IPS DF 6.9 (cell line): ENCODE results near the gene CNR1.
A peak's percentile ranks its signal among the peaks of the same experiment; 100 is the strongest.
"Not testable (repeated sequence)": the region's sequence is repeated elsewhere in the genome, so short reads cannot be mapped to it uniquely, and the experiment has no call there.

Experiments used
- DNase-seq: peaks from one replicate; pipeline ENCODE4 v3.0.0-alpha.2; 2013; ENCODE audit warnings: low read depth, low spot score
- H3K27ac ChIP-seq: one replicate; pipeline ENCODE4 v1.5.1; 2013; ENCODE audit warnings: low read length, control low read depth
- H3K27me3 ChIP-seq: 2 replicates; pipeline ENCODE4 v1.6.1; 2013; ENCODE audit warnings: mild to moderate bottlenecking, low read length; ENCODE audit not compliant: control insufficient read depth, insufficient read depth
- H3K36me3 ChIP-seq: 2 replicates; pipeline ENCODE4 v1.6.1; 2013; ENCODE audit warnings: low read length; ENCODE audit not compliant: control insufficient read depth, insufficient read depth
- H3K4me1 ChIP-seq: 2 replicates; pipeline ENCODE4 v1.6.1; 2013; ENCODE audit warnings: low read length; ENCODE audit not compliant: control insufficient read depth, insufficient read depth
- H3K4me3 ChIP-seq: 2 replicates; pipeline ENCODE4 v1.5.1; 2013; ENCODE audit warnings: mild to moderate bottlenecking, low read length
- H3K9me3 ChIP-seq: 2 replicates; pipeline ENCODE4 v1.6.1; 2013; ENCODE audit warnings: low read length, inconsistent platforms; ENCODE audit not compliant: control insufficient read depth, insufficient read depth
- WGBS: extraction: QIAGEN DNeasy Blood & Tissue Kit; methylation state at CpG from one replicate; pipeline ENCODE4 v1.1.7; 2013; ENCODE audit warnings: mixed read lengths, missing lambda C conversion rate; ENCODE audit not compliant: insufficient read length, insufficient coverage; 5-methylcytosine and 5-hydroxymethylcytosine counted together

Gene CNR1

DNA sequence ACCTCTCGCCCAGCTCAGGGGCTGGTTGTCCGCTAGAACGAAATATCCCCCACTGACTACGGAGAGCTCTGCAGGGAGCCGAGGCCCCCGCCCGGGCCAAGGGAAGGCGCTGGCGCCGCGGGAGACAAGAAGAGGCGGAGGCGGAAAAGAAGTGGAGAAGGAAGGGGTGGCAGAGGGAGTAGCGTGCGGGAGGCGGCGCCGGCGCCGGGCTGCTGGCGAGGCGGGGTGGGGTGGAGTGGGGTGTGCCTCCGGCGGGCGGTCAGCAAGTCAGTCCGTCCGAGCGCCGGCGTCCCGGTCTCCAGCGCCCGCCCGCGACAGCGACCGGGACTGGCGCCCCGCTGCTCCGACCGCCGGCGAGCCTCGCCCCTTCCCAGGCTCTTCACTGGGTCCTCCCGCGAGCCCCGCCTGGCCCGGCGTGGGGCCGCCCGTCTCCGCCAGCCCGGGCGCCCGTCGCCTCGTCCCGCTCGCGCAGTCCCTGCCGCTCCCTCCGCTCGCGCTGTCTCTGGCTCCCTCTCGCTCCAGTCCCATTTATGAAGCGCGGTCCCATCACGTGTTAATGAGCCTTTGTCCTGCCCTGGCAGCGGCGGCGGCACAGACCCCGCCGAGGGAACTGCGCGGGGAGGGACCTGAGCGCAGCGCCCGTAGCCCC lies at the start of gene CNR1:
Gene CNR1, minus strand, starts transcription at position 504 of the 649 bp plus-strand sequence. CDS start 21,073 bp downstream, outside the sequence.
- H3K4me1 ChIP-seq = no peaks in the 10 kb centered on the region; the same call in 1 of the 2 replicates
- no peaks in the 10 kb centered on the region for H3K9me3 ChIP-seq
- no peak for DNase-seq
- no peaks in the 10 kb centered on the region; the same call in 1 of the 2 replicates for H3K36me3 ChIP-seq
- H3K27ac ChIP-seq = no peak within 1 kb of the TSS
- peaks cover 19% of the 10 kb centered on the region for H3K27me3 ChIP-seq
- H3K4me3 ChIP-seq = peak within 1 kb of the TSS; percentile 60
- no CpG with 5 or more reads among the region's 78 CpGs for WGBS

DNA sequence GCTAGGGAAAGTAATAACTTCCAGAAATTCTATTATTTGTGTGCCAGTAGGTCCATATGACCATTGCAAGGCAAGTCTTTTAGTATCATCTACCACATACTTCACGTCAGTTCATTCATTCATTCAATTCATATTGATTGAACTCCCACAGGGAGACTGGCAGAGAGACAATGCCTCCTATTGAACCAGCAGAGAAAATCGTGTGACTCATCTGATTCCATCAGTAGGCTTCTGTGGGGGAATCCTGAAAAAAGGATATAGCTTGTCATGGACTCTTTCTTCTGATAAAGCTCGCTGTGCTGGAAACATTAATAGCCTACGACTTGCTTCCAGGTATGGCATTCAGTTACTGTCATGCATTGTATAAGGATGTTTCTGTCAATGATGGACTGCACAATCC lies 45.3 kb upstream of the CNR1 start:
- no CpG with 5 or more reads among the region's 4 CpGs for WGBS
- Histone ChIP-seq H3K36me3 (no peaks in the 10 kb centered on the region), H3K27me3 (no peaks in the 10 kb centered on the region), H3K9me3 (no peaks in the 10 kb centered on the region), H3K4me1 (peaks cover 1% of the 10 kb centered on the region; the same call in 1 of the 2 replicates), H3K27ac (no peak overlapping the region), H3K4me3 (no peak overlapping the region)
- DNase-seq = no peak

DNA sequence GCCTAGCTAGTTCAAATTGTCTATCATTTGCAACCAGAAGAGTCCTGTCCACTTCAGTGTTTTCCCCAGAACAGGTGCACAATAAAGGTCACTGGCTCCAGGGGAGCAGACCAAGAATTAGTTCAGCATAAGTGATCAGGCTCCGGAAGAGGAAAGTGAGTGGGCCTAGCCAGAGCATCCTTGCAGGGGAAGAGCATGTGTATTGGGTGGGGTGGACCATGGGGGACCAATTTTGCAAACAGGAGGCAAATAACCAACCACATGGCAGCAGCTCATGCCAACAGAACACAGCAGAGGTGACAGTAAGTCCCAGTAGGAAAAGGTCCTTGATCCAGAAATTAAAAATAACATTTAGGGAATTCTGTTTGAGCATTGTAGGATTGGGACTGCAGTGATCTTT lies 43.2 kb upstream of the CNR1 start:
- no peaks in the 10 kb centered on the region for H3K36me3 ChIP-seq
- no peaks in the 10 kb centered on the region for H3K27me3 ChIP-seq
- no peaks in the 10 kb centered on the region for H3K4me1 ChIP-seq
- no peak overlapping the region for H3K4me3 ChIP-seq
- DNase-seq = no peak
- no peaks in the 10 kb centered on the region for H3K9me3 ChIP-seq
- WGBS = no CpG with 5 or more reads among the region's 1 CpG
- H3K27ac ChIP-seq = no peak overlapping the region

DNA sequence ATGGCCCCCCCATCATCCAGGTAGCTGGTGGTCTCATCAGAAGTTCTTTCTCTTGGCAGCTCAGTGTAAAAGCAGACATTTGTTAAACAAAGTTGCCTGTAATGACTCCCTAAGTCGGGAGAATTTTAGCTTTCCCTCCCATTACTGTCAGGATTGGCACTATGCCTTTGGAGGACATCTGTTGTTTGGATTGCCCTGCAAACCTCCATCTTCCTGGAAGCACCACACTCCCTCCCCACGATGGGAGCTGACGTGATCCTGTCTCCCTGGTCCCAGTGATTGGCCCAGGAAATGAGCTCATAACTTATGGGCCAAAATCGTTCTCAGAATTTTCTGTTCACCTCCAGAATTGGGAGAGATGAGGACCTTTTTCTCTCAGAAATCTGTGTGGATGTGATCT lies 42.6 kb upstream of the CNR1 start:
- DNase-seq = no peak
- no peaks in the 10 kb centered on the region for H3K36me3 ChIP-seq
- no CpG with 5 or more reads among the region's 4 CpGs for WGBS
- H3K4me3 ChIP-seq = no peak overlapping the region
- no peak overlapping the region for H3K27ac ChIP-seq
- no peaks in the 10 kb centered on the region for H3K9me3 ChIP-seq
- H3K27me3 ChIP-seq = no peaks in the 10 kb centered on the region
- no peaks in the 10 kb centered on the region for H3K4me1 ChIP-seq

DNA sequence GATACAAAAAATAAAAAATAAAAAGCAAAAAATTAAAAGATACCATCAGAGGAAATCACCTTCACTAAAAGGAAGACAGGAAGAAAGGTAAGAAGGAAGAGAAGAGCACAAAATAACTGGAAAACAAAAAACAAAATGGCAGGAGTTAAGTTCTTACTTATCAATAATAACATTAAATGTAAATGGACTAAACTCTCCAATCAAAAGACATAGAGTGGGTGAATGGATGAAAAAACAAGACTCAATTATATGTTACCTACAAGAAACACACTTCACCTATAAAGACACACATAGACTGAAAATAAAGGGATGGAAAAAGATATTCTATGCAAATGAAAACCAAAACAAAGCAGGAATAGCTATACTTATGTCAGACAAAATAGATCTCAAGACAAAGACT lies 35.6 kb upstream of the CNR1 start:
- not testable (repeated sequence) for H3K27me3 ChIP-seq, DNase-seq, H3K36me3 ChIP-seq, H3K4me3 ChIP-seq, H3K27ac ChIP-seq, H3K9me3 ChIP-seq, H3K4me1 ChIP-seq

DNA sequence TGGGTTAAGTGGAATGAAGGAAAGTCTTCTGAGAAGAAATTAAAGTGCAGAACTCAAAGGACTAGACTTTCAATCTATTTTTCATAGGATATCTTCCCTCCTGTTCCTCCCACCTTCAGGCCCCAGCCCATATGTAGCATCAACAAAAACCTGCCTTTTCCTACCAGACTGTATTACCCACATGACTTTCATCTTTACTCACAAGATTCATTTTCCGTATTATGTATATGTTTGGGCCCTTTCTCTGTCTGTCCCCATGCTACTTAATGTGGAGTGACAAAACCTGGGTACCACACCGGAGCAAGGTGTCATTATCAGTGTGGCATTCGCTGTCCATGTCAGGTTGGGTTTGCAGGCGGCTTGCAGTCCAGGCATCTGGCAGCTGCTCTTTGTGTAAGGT lies 18.8 kb upstream of the CNR1 start:
- H3K4me1 ChIP-seq = no peaks in the 10 kb centered on the region
- no peaks in the 10 kb centered on the region for H3K27me3 ChIP-seq
- H3K4me3 ChIP-seq = no peak overlapping the region
- H3K36me3 ChIP-seq = no peaks in the 10 kb centered on the region
- DNase-seq = no peak
- H3K9me3 ChIP-seq = no peaks in the 10 kb centered on the region
- no peak overlapping the region for H3K27ac ChIP-seq
- WGBS = no CpG with 5 or more reads among the region's 4 CpGs

DNA sequence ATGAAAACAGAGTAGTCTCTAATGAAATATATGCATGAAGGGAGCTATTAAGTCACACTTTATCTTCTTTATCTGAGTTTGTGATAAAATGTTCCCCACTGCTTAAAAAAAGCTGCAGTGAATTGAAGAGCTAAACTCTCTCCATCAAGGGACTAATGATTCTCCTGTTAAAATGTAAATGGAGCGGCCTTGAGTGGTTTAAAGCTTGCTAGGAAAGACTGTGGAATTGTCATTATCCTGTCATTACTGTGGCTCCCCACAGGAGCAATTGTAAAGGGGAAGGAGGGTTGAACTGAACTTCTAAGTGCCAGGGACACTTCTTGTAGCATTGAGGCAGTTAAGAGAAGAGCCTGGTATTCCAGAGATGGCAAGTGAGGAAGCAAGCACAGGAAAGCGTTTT lies 17.3 kb upstream of the CNR1 start:
- no peaks in the 10 kb centered on the region for H3K27me3 ChIP-seq
- H3K36me3 ChIP-seq = no peaks in the 10 kb centered on the region
- H3K9me3 ChIP-seq = no peaks in the 10 kb centered on the region
- WGBS = no CpG with 5 or more reads among the region's 2 CpGs
- H3K4me1 ChIP-seq = 0 out of 2 replicates have a peak, but pooled peaks cover 2% of the 10 kb centered on the region
- H3K27ac ChIP-seq = no peak overlapping the region
- no peak overlapping the region for H3K4me3 ChIP-seq
- no peak for DNase-seq

DNA sequence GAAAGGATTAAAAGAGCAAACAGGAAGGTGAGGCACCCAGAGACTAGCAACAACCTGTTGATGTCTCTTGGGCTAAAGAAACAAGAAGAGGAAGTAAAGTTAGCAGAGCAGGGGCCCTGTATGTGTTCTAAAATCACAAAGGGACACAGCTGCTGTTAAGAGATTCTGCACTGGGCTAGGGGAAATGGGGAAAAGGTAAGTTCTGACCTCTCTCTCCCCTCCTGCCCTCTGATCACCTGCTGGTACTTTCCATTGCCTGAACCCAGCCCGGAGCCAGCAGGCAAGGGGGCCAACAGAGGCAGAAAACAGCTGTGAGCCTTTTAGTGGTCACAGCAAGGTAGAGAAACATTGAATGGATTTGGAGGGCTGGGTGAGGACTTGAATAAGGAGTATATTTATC lies 13.5 kb upstream of the CNR1 start:
- no CpG with 5 or more reads among the region's 1 CpG for WGBS
- Histone ChIP-seq H3K27ac (no peak overlapping the region), H3K4me3 (no peak overlapping the region), H3K36me3 (no peaks in the 10 kb centered on the region), H3K27me3 (no peaks in the 10 kb centered on the region), H3K4me1 (0 out of 2 replicates have a peak, but pooled peaks cover 2% of the 10 kb centered on the region), H3K9me3 (no peaks in the 10 kb centered on the region)
- no peak for DNase-seq

DNA sequence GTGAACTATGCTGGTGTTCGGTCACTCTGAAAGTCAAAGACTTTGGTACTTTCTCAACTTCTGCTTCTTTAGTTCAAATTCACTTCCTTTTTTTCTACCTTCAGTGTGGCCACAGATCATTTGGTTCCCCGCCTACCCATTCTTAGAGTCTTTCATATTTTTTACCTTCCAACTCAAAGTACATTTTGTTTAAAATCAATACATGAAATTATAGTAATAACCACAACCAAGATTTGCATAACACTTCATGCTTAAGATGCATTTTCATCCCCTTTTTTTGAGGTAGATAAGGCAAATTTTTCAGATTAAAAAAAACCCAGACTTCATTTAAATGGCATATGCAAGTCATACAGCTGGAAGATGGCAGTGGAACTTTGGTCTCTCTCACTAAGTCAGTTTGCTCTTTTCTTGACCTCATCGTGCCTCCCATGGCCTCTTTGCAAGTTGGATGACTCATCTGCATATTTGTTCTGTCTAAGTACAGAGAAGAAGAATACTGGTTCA lies 11.9 kb upstream of the CNR1 start:
- no CpG with 5 or more reads among the region's 3 CpGs for WGBS
- Histone ChIP-seq H3K9me3 (no peaks in the 10 kb centered on the region), H3K27ac (no peak overlapping the region), H3K4me1 (0 out of 2 replicates have a peak, but pooled peaks cover 2% of the 10 kb centered on the region), H3K4me3 (no peak overlapping the region), H3K36me3 (no peaks in the 10 kb centered on the region), H3K27me3 (no peaks in the 10 kb centered on the region)
- no peak for DNase-seq

DNA sequence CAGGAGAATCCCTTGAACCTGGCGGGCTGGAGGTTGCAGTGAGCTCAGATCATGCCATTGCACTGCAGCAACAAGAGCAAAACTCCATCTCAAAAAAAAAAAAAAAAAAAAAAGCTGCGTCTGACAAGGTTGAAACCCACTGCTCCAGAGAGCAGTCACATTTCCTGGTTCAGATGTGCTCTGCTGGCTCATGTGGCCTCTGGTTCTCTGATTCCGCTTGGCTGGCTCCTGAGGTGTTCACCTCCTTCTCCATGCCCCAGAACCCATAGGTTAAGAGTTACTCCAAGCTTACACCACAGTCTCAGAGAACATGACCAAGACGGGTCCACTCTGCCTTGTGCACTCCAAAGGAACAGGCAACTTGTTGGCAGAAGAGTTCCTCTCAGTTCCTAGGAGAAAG lies 8.8 kb upstream of the CNR1 start:
- H3K4me3 ChIP-seq = no peak overlapping the region
- H3K36me3 ChIP-seq = no peaks in the 10 kb centered on the region
- H3K9me3 ChIP-seq = no peaks in the 10 kb centered on the region
- no peak overlapping the region for H3K27ac ChIP-seq
- no peaks in the 10 kb centered on the region for H3K27me3 ChIP-seq
- WGBS = no CpG with 5 or more reads among the region's 4 CpGs
- H3K4me1 ChIP-seq = 0 out of 2 replicates have a peak, but pooled peaks cover 2% of the 10 kb centered on the region
- no peak for DNase-seq

DNA sequence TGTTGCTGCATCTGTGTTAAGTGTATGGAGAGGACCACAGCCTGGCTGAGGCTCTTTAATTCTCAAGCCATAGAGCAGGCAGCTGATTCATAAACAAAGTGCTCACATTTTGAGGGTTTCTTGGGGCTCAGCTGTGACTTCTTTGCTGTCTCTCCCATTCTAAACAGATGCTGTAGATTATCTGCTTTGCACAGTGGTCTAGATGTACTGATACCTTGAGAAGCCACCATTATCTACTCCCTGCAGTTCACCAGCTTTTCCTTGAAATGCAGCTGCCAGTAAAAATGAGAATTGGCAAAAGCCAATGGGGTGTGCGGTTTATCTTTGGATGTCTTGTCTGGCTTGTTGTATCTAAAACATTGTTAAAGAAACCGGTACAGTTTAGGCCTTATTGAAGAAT lies 5.2 kb upstream of the CNR1 start:
- no CpG with 5 or more reads among the region's 2 CpGs for WGBS

More for the DNA sequence above, 5.2 kb upstream of the CNR1 start:
- no peak overlapping the region for H3K27ac ChIP-seq
- no peak overlapping the region for H3K4me3 ChIP-seq
- no peaks in the 10 kb centered on the region for H3K4me1 ChIP-seq
- no peaks in the 10 kb centered on the region; the same call in 1 of the 2 replicates for H3K36me3 ChIP-seq
- DNase-seq = no peak
- H3K27me3 ChIP-seq = peaks cover 15% of the 10 kb centered on the region; the same call in 1 of the 2 replicates
- no peaks in the 10 kb centered on the region for H3K9me3 ChIP-seq
